Keratinocyte (primary cell): Measurements from ENCODE around the gene VRK2. TPM values are rescaled to one million over a fixed set of nuclear protein-coding genes. Genes with fewer than 3 reads are reported as not detected.

Experiments
- DNase-seq: peaks from one replicate; pipeline ENCODE4 v3.0.0-alpha.2; 2011; ENCODE audit warnings: low read depth, missing footprints, low spot score
- FAIRE-seq: peaks from 2 replicates; lab custom pipeline; 2011; peaks lifted over from hg19 to GRCh38; lab: Jason Lieb, UNC
- H2AFZ ChIP-seq: 2 replicates; pipeline ENCODE4 v1.6.0; 2012; ENCODE audit warnings: low read length, control low read depth, inconsistent platforms; ENCODE audit not compliant: control insufficient read depth
- H3K27ac ChIP-seq: 2 replicates; pipeline ENCODE4 v1.5.1; 2011; ENCODE audit warnings: low read length; ENCODE audit not compliant: control insufficient read depth, insufficient read depth
- H3K27me3 ChIP-seq: 3 replicates; pipeline ENCODE4 v1.6.0; 2011; ENCODE audit warnings: low read length; ENCODE audit not compliant: control insufficient read depth, insufficient read depth; ENCODE audit errors: extremely low read depth
- H3K36me3 ChIP-seq, 2 experiments: 2 replicates in 1 of 2; 3 replicates in 1 of 2; pipeline ENCODE4 v1.5.1; 2011; ENCODE audit warnings: low read length in 2 of 2, mild to moderate bottlenecking in 1 of 2; ENCODE audit not compliant: control insufficient read depth in 2 of 2, insufficient read depth in 2 of 2; ENCODE audit errors: extremely low read depth in 1 of 2
- H3K4me1 ChIP-seq: 3 replicates; pipeline ENCODE4 v1.5.1; 2011; ENCODE audit warnings: low read length; ENCODE audit not compliant: control insufficient read depth, insufficient read depth; ENCODE audit errors: extremely low read depth
- H3K4me2 ChIP-seq: 3 replicates; pipeline ENCODE4 v1.6.0; 2011; ENCODE audit warnings: low read depth, low read length; ENCODE audit not compliant: control insufficient read depth, insufficient read depth; ENCODE audit errors: extremely low read depth
- H3K4me3 ChIP-seq, 3 experiments: fragments of 200-600 bp in 1 of 3; sonication (generic) in 1 of 3; 2 replicates in 2 of 3; 3 replicates in 1 of 3; pipeline ENCODE4 v1.5.1; 2011 to 2016; ENCODE audit warnings: low read length in 3 of 3, mild to moderate bottlenecking in 3 of 3, control low read depth in 2 of 3, inconsistent platforms in 1 of 3, low read depth in 1 of 3, mixed read lengths in 1 of 3, mixed run types in 1 of 3, moderate library complexity in 1 of 3; ENCODE audit not compliant: control insufficient read depth in 2 of 3, insufficient read depth in 2 of 3; ENCODE audit errors: extremely low read depth in 1 of 3
- H3K79me2 ChIP-seq: 2 replicates; pipeline ENCODE4 v1.6.0; 2012; ENCODE audit warnings: low read length; ENCODE audit not compliant: control insufficient read depth, insufficient read depth
- H3K9ac ChIP-seq: 3 replicates; pipeline ENCODE4 v1.6.0; 2011; ENCODE audit warnings: low read length; ENCODE audit not compliant: control insufficient read depth, insufficient read depth; ENCODE audit errors: extremely low read depth
- H3K9me1 ChIP-seq: 3 replicates; pipeline ENCODE4 v1.6.0; 2011; ENCODE audit warnings: low read length; ENCODE audit not compliant: control insufficient read depth, insufficient read depth; ENCODE audit errors: extremely low read depth
- H3K9me3 ChIP-seq: 2 replicates; pipeline ENCODE4 v1.5.1; 2012; ENCODE audit warnings: low read depth, low read length; ENCODE audit not compliant: control insufficient read depth
- H4K20me1 ChIP-seq: 3 replicates; pipeline ENCODE4 v1.6.0; 2011; ENCODE audit warnings: low read length; ENCODE audit not compliant: control insufficient read depth, insufficient read depth; ENCODE audit errors: extremely low read depth
- EZH2 ChIP-seq: IDR thresholded peaks from one replicate; pipeline ENCODE4 v1.6.1; 2012; ENCODE audit warnings: inconsistent platforms, mild to moderate bottlenecking, low read length, moderate library complexity
- dilution Hi-C: fragments of 300-500 bp; cut with MboI; formaldehyde crosslinking; loops from one replicate; pipeline ENCODE4 v1.7.0; 2020; ENCODE audit warnings: low sequenced_read_pairs; ENCODE audit not compliant: extremely low pct_ligation_motif_present
- polyA plus RNA-seq, 5 experiments: library from polyadenylated mRNA; depleted of rRNA in 3 of 5; stranded (reverse) in 3 of 5; stranded (forward) in 1 of 5; unstranded in 1 of 5; fragments of >200 nt; gene quantifications; 1 replicate in 1 of 5; 2 replicates in 3 of 5; 3 replicates in 1 of 5; pipeline versions ENCODE4 v1.2.1 to v1.2.3, GENCODE V29; 2011 to 2012; ENCODE audit warnings: missing spikeins in 2 of 5, low read depth in 1 of 5, low replicate concordance in 1 of 5
- TF ChIP-seq, protein P1 (sequence below), 3 experiments: IDR thresholded peaks in 1 of 3; conservative IDR thresholded peaks in 1 of 3; optimal IDR thresholded peaks in 1 of 3; 2 replicates in 2 of 3; 3 replicates in 1 of 3; pipeline versions ENCODE3 to v1.5.1; 2011; ENCODE audit warnings: low read length in 3 of 3, mild to moderate bottlenecking in 3 of 3, moderate library complexity in 2 of 3, control low read depth in 1 of 3, inconsistent platforms in 1 of 3; ENCODE audit not compliant: insufficient read depth in 2 of 3; ENCODE audit errors: extremely low read depth in 1 of 3

VRK2 gene
- polyA plus RNA-seq, 1 donor (not counting 4 experiments of a cell fraction or from before 2014, with no cell fraction given): 27.6 TPM

GRCh38 chr2:58006952-58007284 lies 39.7 kb upstream of the VRK2 start:
- no peak for FAIRE-seq
- dilution Hi-C loops: no loop called here
- H3K9me3 ChIP-seq: no peaks in the 10 kb centered on the region

GRCh38 chr2:58010599-58010998 lies 36.0 kb upstream of the VRK2 start:
- Histone ChIP-seq H3K9ac (no peak overlapping the region), H4K20me1 (no peaks in the 10 kb centered on the region), H3K4me3 (no peak overlapping the region), H3K4me1 (no peaks in the 10 kb centered on the region), H3K4me2 (no peak overlapping the region), H3K79me2 (no peaks in the 10 kb centered on the region), H2AFZ (no peak overlapping the region), H3K36me3 (no peaks in the 10 kb centered on the region), H3K9me1 (no peaks in the 10 kb centered on the region), H3K27me3 (no peaks in the 10 kb centered on the region), H3K9me3 (no peaks in the 10 kb centered on the region), H3K27ac (no peak overlapping the region)
- TF ChIP-seq, protein P1, sequence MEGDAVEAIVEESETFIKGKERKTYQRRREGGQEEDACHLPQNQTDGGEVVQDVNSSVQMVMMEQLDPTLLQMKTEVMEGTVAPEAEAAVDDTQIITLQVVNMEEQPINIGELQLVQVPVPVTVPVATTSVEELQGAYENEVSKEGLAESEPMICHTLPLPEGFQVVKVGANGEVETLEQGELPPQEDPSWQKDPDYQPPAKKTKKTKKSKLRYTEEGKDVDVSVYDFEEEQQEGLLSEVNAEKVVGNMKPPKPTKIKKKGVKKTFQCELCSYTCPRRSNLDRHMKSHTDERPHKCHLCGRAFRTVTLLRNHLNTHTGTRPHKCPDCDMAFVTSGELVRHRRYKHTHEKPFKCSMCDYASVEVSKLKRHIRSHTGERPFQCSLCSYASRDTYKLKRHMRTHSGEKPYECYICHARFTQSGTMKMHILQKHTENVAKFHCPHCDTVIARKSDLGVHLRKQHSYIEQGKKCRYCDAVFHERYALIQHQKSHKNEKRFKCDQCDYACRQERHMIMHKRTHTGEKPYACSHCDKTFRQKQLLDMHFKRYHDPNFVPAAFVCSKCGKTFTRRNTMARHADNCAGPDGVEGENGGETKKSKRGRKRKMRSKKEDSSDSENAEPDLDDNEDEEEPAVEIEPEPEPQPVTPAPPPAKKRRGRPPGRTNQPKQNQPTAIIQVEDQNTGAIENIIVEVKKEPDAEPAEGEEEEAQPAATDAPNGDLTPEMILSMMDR (optimal IDR thresholded peaks at IDR 0.05 in 1 of 3, IDR thresholded peaks at IDR 0.05 in 1 of 3, conservative IDR thresholded peaks at IDR 0.05 in 1 of 3; ENCODE audit: extremely low read depth in 1 of 3, insufficient read depth in 2 of 3, low read length in 3 of 3): no peak
- TF ChIP-seq EZH2: no peak
- DNase-seq: no peak
- no peak for FAIRE-seq
- dilution Hi-C loops: no loop called here

More at GRCh38 chr2:58006952-58007284, 39.7 kb upstream of the VRK2 start:
- TF ChIP-seq EZH2: no peak
- TF ChIP-seq, protein P1 (optimal IDR thresholded peaks at IDR 0.05 in 1 of 3, IDR thresholded peaks at IDR 0.05 in 1 of 3, conservative IDR thresholded peaks at IDR 0.05 in 1 of 3; ENCODE audit: extremely low read depth in 1 of 3, insufficient read depth in 2 of 3, low read length in 3 of 3): no peak
- Histone ChIP-seq H3K27ac (no peak overlapping the region), H4K20me1 (no peaks in the 10 kb centered on the region), H3K36me3 (no peaks in the 10 kb centered on the region), H3K9ac (no peak overlapping the region), H3K27me3 (no peaks in the 10 kb centered on the region), H2AFZ (no peak overlapping the region), H3K4me3 (no peak overlapping the region), H3K79me2 (no peaks in the 10 kb centered on the region), H3K4me1 (no peaks in the 10 kb centered on the region), H3K9me1 (no peaks in the 10 kb centered on the region), H3K4me2 (no peak overlapping the region)
- no peak for DNase-seq
